ENCODE data around the gene BANP. TPM values are rescaled to one million over a fixed set of nuclear protein-coding genes. Genes with fewer than 3 reads are reported as not detected.
"Not testable (repeated sequence)": the region's sequence is repeated elsewhere in the genome, so short reads cannot be mapped to it uniquely, and the experiment has no call there.

Gene BANP
- polyA plus RNA-seq, 2 donors = 6.5 to 13.6 TPM

GRCh38 chr16:87974178-87974577 lies 22.9 kb downstream of the BANP start:
- H3K36me3 ChIP-seq (ENCODE audit: control insufficient read depth in 2 of 2, insufficient read depth in 2 of 2, low read length in 1 of 2) = peaks cover 0 to 5% of the 10 kb centered on the region in 2 donors
- peaks cover 0 to 5% of the 10 kb centered on the region in 2 donors for H3K4me1 ChIP-seq (ENCODE audit: control insufficient read depth in 2 of 2, insufficient read depth in 2 of 2, low read length in 1 of 2)
- H3K9me3 ChIP-seq (ENCODE audit: control insufficient read depth in 2 of 2, insufficient read depth in 1 of 2, low read depth in 1 of 2, low read length in 1 of 2) = peaks cover 3 to 8% of the 10 kb centered on the region in 2 donors
- WGBS, 2 donors = 82 to 88% methylated on average over 9 of the region's 9 CpGs
- H3K27me3 ChIP-seq (ENCODE audit: control insufficient read depth in 1 of 2, insufficient read depth in 2 of 2, low read length in 2 of 2) = no peaks in the 10 kb centered on the region
- no peak overlapping the region for H3K4me3 ChIP-seq (ENCODE audit: low read depth in 1 of 2, low read length in 2 of 2)
- no peak overlapping the region for H3K27ac ChIP-seq (ENCODE audit: low read depth in 2 of 2, low read length in 1 of 2)

- peaks cover 2 to 5% of the 10 kb centered on the region in 2 donors for H3K9me3 ChIP-seq (ENCODE audit: control insufficient read depth in 2 of 2, insufficient read depth in 1 of 2, low read depth in 1 of 2, low read length in 1 of 2)
- no peak overlapping the region for H3K27ac ChIP-seq (ENCODE audit: low read depth in 2 of 2, low read length in 1 of 2)
- H3K36me3 ChIP-seq (ENCODE audit: control insufficient read depth in 2 of 2, insufficient read depth in 2 of 2, low read length in 1 of 2) = peaks cover 0 to 8% of the 10 kb centered on the region in 2 donors
- peaks cover 0 to 5% of the 10 kb centered on the region in 2 donors for H3K4me1 ChIP-seq (ENCODE audit: control insufficient read depth in 2 of 2, insufficient read depth in 2 of 2, low read length in 1 of 2)
- WGBS, 2 donors = 57 to 74% methylated on average over 3 of the region's 3 CpGs
- no peaks in the 10 kb centered on the region for H3K27me3 ChIP-seq (ENCODE audit: control insufficient read depth in 1 of 2, insufficient read depth in 2 of 2, low read length in 2 of 2)
- no peak overlapping the region for H3K4me3 ChIP-seq (ENCODE audit: low read depth in 1 of 2, low read length in 2 of 2)
Measured at GRCh38 chr16:87976665-87977064, 25.4 kb downstream of the BANP start.

- Histone ChIP-seq H3K4me3 (ENCODE audit: low read depth in 1 of 2, low read length in 2 of 2) (no peak overlapping the region), H3K27me3 (ENCODE audit: control insufficient read depth in 1 of 2, insufficient read depth in 2 of 2, low read length in 2 of 2) (no peaks in the 10 kb centered on the region), H3K27ac (ENCODE audit: low read depth in 2 of 2, low read length in 1 of 2) (no peak overlapping the region), H3K36me3 (ENCODE audit: control insufficient read depth in 2 of 2, insufficient read depth in 2 of 2, low read length in 1 of 2) (peaks cover 0 to 15% of the 10 kb centered on the region in 2 donors), H3K4me1 (ENCODE audit: control insufficient read depth in 2 of 2, insufficient read depth in 2 of 2, low read length in 1 of 2) (peaks cover 0 to 5% of the 10 kb centered on the region in 2 donors), H3K9me3 (ENCODE audit: control insufficient read depth in 2 of 2, insufficient read depth in 1 of 2, low read depth in 1 of 2, low read length in 1 of 2) (no peaks in the 10 kb centered on the region)
- 88% methylated on average over 5 of the region's 5 CpGs for WGBS, 2 donors
Measured at GRCh38 chr16:87978127-87978526, 26.9 kb downstream of the BANP start.

- peaks cover 0 to 17% of the 10 kb centered on the region in 2 donors for H3K36me3 ChIP-seq (ENCODE audit: control insufficient read depth in 2 of 2, insufficient read depth in 2 of 2, low read length in 1 of 2)
- no peaks in the 10 kb centered on the region for H3K27me3 ChIP-seq (ENCODE audit: control insufficient read depth in 1 of 2, insufficient read depth in 2 of 2, low read length in 2 of 2)
- no peak overlapping the region for H3K4me3 ChIP-seq (ENCODE audit: low read depth in 1 of 2, low read length in 2 of 2)
- WGBS, 2 donors = 70 to 82% methylated on average over 8 of the region's 8 CpGs
- peaks cover 0 to 2% of the 10 kb centered on the region in 2 donors for H3K4me1 ChIP-seq (ENCODE audit: control insufficient read depth in 2 of 2, insufficient read depth in 2 of 2, low read length in 1 of 2)
- H3K27ac ChIP-seq (ENCODE audit: low read depth in 2 of 2, low read length in 1 of 2) = no peak overlapping the region
- H3K9me3 ChIP-seq (ENCODE audit: control insufficient read depth in 2 of 2, insufficient read depth in 1 of 2, low read depth in 1 of 2, low read length in 1 of 2) = no peaks in the 10 kb centered on the region
Measured at GRCh38 chr16:87979352-87979751, 28.1 kb downstream of the BANP start.

GRCh38 chr16:87979911-87980630 lies 28.8 kb downstream of the BANP start:
- H3K36me3 ChIP-seq (ENCODE audit: control insufficient read depth in 2 of 2, insufficient read depth in 2 of 2, low read length in 1 of 2) = peaks cover 4 to 22% of the 10 kb centered on the region in 2 donors
- not testable (repeated sequence) for H3K4me1 ChIP-seq (ENCODE audit: control insufficient read depth in 2 of 2, insufficient read depth in 2 of 2, low read length in 1 of 2); H3K27me3 ChIP-seq (ENCODE audit: control insufficient read depth in 1 of 2, insufficient read depth in 2 of 2, low read length in 2 of 2); H3K27ac ChIP-seq (ENCODE audit: low read depth in 2 of 2, low read length in 1 of 2); H3K9me3 ChIP-seq (ENCODE audit: control insufficient read depth in 2 of 2, insufficient read depth in 1 of 2, low read depth in 1 of 2, low read length in 1 of 2); H3K4me3 ChIP-seq (ENCODE audit: low read depth in 1 of 2, low read length in 2 of 2)
- 64 to 85% methylated on average over 12 of the region's 12 CpGs for WGBS, 2 donors

- WGBS, 2 donors = 77 to 79% methylated on average over 4 of the region's 4 CpGs
- H3K27me3 ChIP-seq (ENCODE audit: control insufficient read depth in 1 of 2, insufficient read depth in 2 of 2, low read length in 2 of 2); H3K4me1 ChIP-seq (ENCODE audit: control insufficient read depth in 2 of 2, insufficient read depth in 2 of 2, low read length in 1 of 2); H3K9me3 ChIP-seq (ENCODE audit: control insufficient read depth in 2 of 2, insufficient read depth in 1 of 2, low read depth in 1 of 2, low read length in 1 of 2); H3K27ac ChIP-seq (ENCODE audit: low read depth in 2 of 2, low read length in 1 of 2); H3K4me3 ChIP-seq (ENCODE audit: low read depth in 1 of 2, low read length in 2 of 2): not testable (repeated sequence)
- peaks cover 4 to 19% of the 10 kb centered on the region in 2 donors for H3K36me3 ChIP-seq (ENCODE audit: control insufficient read depth in 2 of 2, insufficient read depth in 2 of 2, low read length in 1 of 2)
Measured at GRCh38 chr16:87981376-87981775, 30.1 kb downstream of the BANP start.

GRCh38 chr16:87982581-87983041 lies 31.4 kb downstream of the BANP start:
- Histone ChIP-seq H3K27me3 (ENCODE audit: control insufficient read depth in 1 of 2, insufficient read depth in 2 of 2, low read length in 2 of 2) (no peaks in the 10 kb centered on the region), H3K27ac (ENCODE audit: low read depth in 2 of 2, low read length in 1 of 2) (no peak overlapping the region), H3K4me3 (ENCODE audit: low read depth in 1 of 2, low read length in 2 of 2) (no peak overlapping the region), H3K9me3 (ENCODE audit: control insufficient read depth in 2 of 2, insufficient read depth in 1 of 2, low read depth in 1 of 2, low read length in 1 of 2) (no peaks in the 10 kb centered on the region), H3K4me1 (ENCODE audit: control insufficient read depth in 2 of 2, insufficient read depth in 2 of 2, low read length in 1 of 2) (no peaks in the 10 kb centered on the region), H3K36me3 (ENCODE audit: control insufficient read depth in 2 of 2, insufficient read depth in 2 of 2, low read length in 1 of 2) (peaks cover 4 to 19% of the 10 kb centered on the region in 2 donors)
- 72 to 77% methylated on average over 17 of the region's 17 CpGs for WGBS, 2 donors

GRCh38 chr16:87983072-87983736 lies 32.0 kb downstream of the BANP start:
- not testable (repeated sequence) for H3K4me1 ChIP-seq (ENCODE audit: control insufficient read depth in 2 of 2, insufficient read depth in 2 of 2, low read length in 1 of 2); H3K9me3 ChIP-seq (ENCODE audit: control insufficient read depth in 2 of 2, insufficient read depth in 1 of 2, low read depth in 1 of 2, low read length in 1 of 2); H3K27ac ChIP-seq (ENCODE audit: low read depth in 2 of 2, low read length in 1 of 2); H3K27me3 ChIP-seq (ENCODE audit: control insufficient read depth in 1 of 2, insufficient read depth in 2 of 2, low read length in 2 of 2); H3K4me3 ChIP-seq (ENCODE audit: low read depth in 1 of 2, low read length in 2 of 2)
- peaks cover 4 to 19% of the 10 kb centered on the region in 2 donors for H3K36me3 ChIP-seq (ENCODE audit: control insufficient read depth in 2 of 2, insufficient read depth in 2 of 2, low read length in 1 of 2)
- WGBS, 2 donors = 47 to 51% methylated on average over 19 to 20 of the region's 20 CpGs

GRCh38 chr16:87983737-87984097 lies 32.5 kb downstream of the BANP start:
- not testable (repeated sequence) for H3K27ac ChIP-seq (ENCODE audit: low read depth in 2 of 2, low read length in 1 of 2); H3K4me1 ChIP-seq (ENCODE audit: control insufficient read depth in 2 of 2, insufficient read depth in 2 of 2, low read length in 1 of 2); H3K27me3 ChIP-seq (ENCODE audit: control insufficient read depth in 1 of 2, insufficient read depth in 2 of 2, low read length in 2 of 2); H3K4me3 ChIP-seq (ENCODE audit: low read depth in 1 of 2, low read length in 2 of 2); H3K9me3 ChIP-seq (ENCODE audit: control insufficient read depth in 2 of 2, insufficient read depth in 1 of 2, low read depth in 1 of 2, low read length in 1 of 2)
- 51 to 64% methylated on average over 7 of the region's 7 CpGs for WGBS, 2 donors
- H3K36me3 ChIP-seq (ENCODE audit: control insufficient read depth in 2 of 2, insufficient read depth in 2 of 2, low read length in 1 of 2) = peaks cover 4 to 19% of the 10 kb centered on the region in 2 donors

- 81 to 83% methylated on average over 15 of the region's 15 CpGs for WGBS, 2 donors
- H3K4me1 ChIP-seq (ENCODE audit: control insufficient read depth in 2 of 2, insufficient read depth in 2 of 2, low read length in 1 of 2); H3K27me3 ChIP-seq (ENCODE audit: control insufficient read depth in 1 of 2, insufficient read depth in 2 of 2, low read length in 2 of 2); H3K9me3 ChIP-seq (ENCODE audit: control insufficient read depth in 2 of 2, insufficient read depth in 1 of 2, low read depth in 1 of 2, low read length in 1 of 2); H3K27ac ChIP-seq (ENCODE audit: low read depth in 2 of 2, low read length in 1 of 2); H3K4me3 ChIP-seq (ENCODE audit: low read depth in 1 of 2, low read length in 2 of 2): not testable (repeated sequence)
- H3K36me3 ChIP-seq (ENCODE audit: control insufficient read depth in 2 of 2, insufficient read depth in 2 of 2, low read length in 1 of 2) = peaks cover 4 to 19% of the 10 kb centered on the region in 2 donors
Measured at GRCh38 chr16:87984180-87984579, 32.9 kb downstream of the BANP start.

Data from esophagus (tissue), 2 donors.